HEK293 (cell line): ENCODE results near the gene RPS27A.
A peak's percentile ranks its signal among the peaks of the same experiment; 100 is the strongest.

ENCODE experiments used
- ATF2 ChIP-seq: fragments of 450-650 bp; formaldehyde crosslinking; IDR thresholded peaks from 2 replicates; pipeline ENCODE4 v1.5.1; 2016; ENCODE audit warnings: missing biosample characterization, missing genetic modification characterization, low read depth
- CTCF ChIP-seq: fragments of 450-650 bp; formaldehyde crosslinking; IDR thresholded peaks from 2 replicates; pipeline ENCODE4 v1.5.1; 2016; ENCODE audit warnings: missing biosample characterization, missing genetic modification characterization
- ELK4 ChIP-seq: IDR thresholded peaks from 2 replicates; pipeline ENCODE4 v1.6.1; 2011; ENCODE audit warnings: mild to moderate bottlenecking, low read depth, low read length, borderline replicate concordance
- IKZF3 ChIP-seq: fragments of 450-650 bp; IDR thresholded peaks from 2 replicates; pipeline ENCODE4 v1.5.0; 2018; ENCODE audit warnings: missing biosample characterization, mild to moderate bottlenecking, missing genetic modification characterization, moderate library complexity
- KLF8 ChIP-seq: fragments of 450-650 bp; formaldehyde crosslinking; IDR thresholded peaks from 2 replicates; pipeline ENCODE4 v1.5.1; 2016; ENCODE audit warnings: missing biosample characterization, missing genetic modification characterization
- KLF9 ChIP-seq: fragments of 450-650 bp; formaldehyde crosslinking; IDR thresholded peaks from 2 replicates; pipeline ENCODE4 v1.5.1; 2016; ENCODE audit warnings: missing biosample characterization, missing genetic modification characterization, low read depth
- PRDM1 ChIP-seq: fragments of 450-650 bp; formaldehyde crosslinking; IDR thresholded peaks from 2 replicates; pipeline ENCODE4; 2016; ENCODE audit warnings: missing biosample characterization, missing genetic modification characterization
- ZBTB11 ChIP-seq: fragments of 450-650 bp; formaldehyde crosslinking; conservative IDR thresholded peaks from 2 replicates; pipeline ENCODE4 v1.5.1; 2016; ENCODE audit warnings: low read depth, missing biosample characterization, missing genetic modification characterization
- ZBTB17 ChIP-seq: fragments of 450-650 bp; formaldehyde crosslinking; IDR thresholded peaks from 2 replicates; pipeline ENCODE4 v1.5.1; 2016; ENCODE audit warnings: missing biosample characterization, missing genetic modification characterization
- ZEB2 ChIP-seq: fragments of 450-650 bp; formaldehyde crosslinking; IDR thresholded peaks from 2 replicates; pipeline ENCODE4 v1.5.1; 2016; ENCODE audit warnings: missing biosample characterization, missing genetic modification characterization
- ZFP69B ChIP-seq: fragments of 450-650 bp; formaldehyde crosslinking; IDR thresholded peaks from 2 replicates; pipeline ENCODE4 v1.5.1; 2016; ENCODE audit warnings: missing biosample characterization, missing genetic modification characterization
- ZNF335 ChIP-seq: fragments of 450-650 bp; formaldehyde crosslinking; conservative IDR thresholded peaks from 2 replicates; pipeline ENCODE4 v1.5.1; 2016; ENCODE audit warnings: missing biosample characterization, missing genetic modification characterization
- ZNF350 ChIP-seq: fragments of 450-650 bp; formaldehyde crosslinking; IDR thresholded peaks from 2 replicates; pipeline ENCODE4 v1.5.0; 2017; ENCODE audit warnings: missing biosample characterization, mild to moderate bottlenecking, missing genetic modification characterization
- ZNF423 ChIP-seq: fragments of 450-650 bp; formaldehyde crosslinking; IDR thresholded peaks from 2 replicates; pipeline ENCODE4 v1.5.1; 2016; ENCODE audit warnings: missing biosample characterization, missing genetic modification characterization
- ZNF501 ChIP-seq: fragments of 450-650 bp; formaldehyde crosslinking; IDR thresholded peaks from 2 replicates; pipeline ENCODE4 v1.5.1; 2016; ENCODE audit warnings: missing biosample characterization, missing genetic modification characterization
- ZNF580 ChIP-seq: fragments of 450-650 bp; formaldehyde crosslinking; IDR thresholded peaks from 2 replicates; pipeline ENCODE4 v1.5.1; 2016; ENCODE audit warnings: missing biosample characterization, missing genetic modification characterization
- ZNF585B ChIP-seq: fragments of 450-650 bp; formaldehyde crosslinking; IDR thresholded peaks from 2 replicates; pipeline ENCODE4 v1.5.1; 2016; ENCODE audit warnings: missing biosample characterization, missing genetic modification characterization
- ZNF629 ChIP-seq: fragments of 450-650 bp; formaldehyde crosslinking; IDR thresholded peaks from 2 replicates; pipeline ENCODE4 v1.5.1; 2017; ENCODE audit warnings: missing biosample characterization, missing genetic modification characterization
- ZNF639 ChIP-seq: fragments of 450-650 bp; formaldehyde crosslinking; IDR thresholded peaks from 2 replicates; pipeline ENCODE4 v1.5.1; 2016; ENCODE audit warnings: missing biosample characterization, missing genetic modification characterization
- ZNF704 ChIP-seq: fragments of 450-650 bp; formaldehyde crosslinking; IDR thresholded peaks from 2 replicates; pipeline ENCODE4 v1.5.1; 2016; ENCODE audit warnings: missing biosample characterization, missing genetic modification characterization
- ZNF76 ChIP-seq: fragments of 450-650 bp; formaldehyde crosslinking; IDR thresholded peaks from 2 replicates; pipeline ENCODE4; 2016; ENCODE audit warnings: low read depth, missing biosample characterization, missing genetic modification characterization, borderline replicate concordance
- ZXDB ChIP-seq: fragments of 450-650 bp; formaldehyde crosslinking; IDR thresholded peaks from 2 replicates; pipeline ENCODE4 v1.5.1; 2016; ENCODE audit warnings: missing biosample characterization, missing genetic modification characterization

The RPS27A gene

GRCh38 chr2:55232084-55232862, at the start of gene RPS27A, which contains the start of gene CLHC1 (continued):
- peak; percentile 45; the same call in 1 of the 2 replicates for TF ChIP-seq ZEB2 (tag by site-specific recombination)
- TF ChIP-seq ZNF704 (tag by site-specific recombination) = no peak
- peak; percentile 39; the same call in 1 of the 2 replicates for TF ChIP-seq ZNF629 (tag by site-specific recombination)
- peak; percentile 100 for TF ChIP-seq ZXDB (tag by site-specific recombination)
- TF ChIP-seq ZBTB11 (tag by site-specific recombination) = peak; percentile 88
- TF ChIP-seq ZNF350 (tag by site-specific recombination) = no peak
- TF ChIP-seq KLF8 (tag by site-specific recombination) = peak; percentile 41
- TF ChIP-seq ATF2 (tag by site-specific recombination) = no peak
- no peak for TF ChIP-seq ELK4
- no peak for TF ChIP-seq CTCF (tag by site-specific recombination)
- TF ChIP-seq IKZF3 (tag by site-specific recombination) = peak; percentile 83
- TF ChIP-seq ZNF639 (tag by site-specific recombination) = peak; percentile 87
- TF ChIP-seq ZFP69B (tag by site-specific recombination) = peak; percentile 35; the same call in 1 of the 2 replicates
- peak; percentile 97 for TF ChIP-seq ZNF76
- TF ChIP-seq ZNF423 (tag by site-specific recombination) = peak; percentile 39; the same call in 1 of the 2 replicates
- 0 out of 2 replicates have a peak, but pooled peaks have one; percentile 13 for TF ChIP-seq KLF9 (tag by site-specific recombination)
- 0 out of 2 replicates have a peak, but pooled peaks have one; percentile 38 for TF ChIP-seq ZNF501
- TF ChIP-seq ZBTB17 = peak; percentile 95
- peak; percentile 100 for TF ChIP-seq ZNF335 (tag by site-specific recombination)
- TF ChIP-seq PRDM1 = peak; percentile 64
- peak; percentile 98 for TF ChIP-seq ZNF580 (tag by site-specific recombination)
- no peak for TF ChIP-seq ZNF585B (tag by site-specific recombination)
